Thymus (tissue), 11 donors: Measurements from ENCODE around the gene TUB. TPM values are rescaled to one million over a fixed set of nuclear protein-coding genes. Genes with fewer than 3 reads are reported as not detected.

Source experiments
- DNase-seq, 9 donors: peaks; one replicate each; pipeline ENCODE4 v3.0.0-alpha.2; 2013; ENCODE audit warnings: low spot score in 9 of 9, low read depth in 6 of 9, missing footprints in 1 of 9
- H3K27ac ChIP-seq, 2 donors: one replicate each; pipeline ENCODE4 v1.5.1; 2013; ENCODE audit warnings: control low read depth in 1 of 2, low read depth in 1 of 2, low read length in 1 of 2, mild to moderate bottlenecking in 1 of 2, moderate library complexity in 1 of 2
- H3K27me3 ChIP-seq, 2 donors: one replicate each; pipeline ENCODE4 v1.5.1; 2013; ENCODE audit warnings: low read length in 1 of 2; ENCODE audit not compliant: control insufficient read depth in 2 of 2, insufficient read depth in 1 of 2
- H3K36me3 ChIP-seq, 2 donors: one replicate each; pipeline ENCODE4 v1.5.1; 2013; ENCODE audit warnings: low read length in 1 of 2, mild to moderate bottlenecking in 1 of 2, moderate library complexity in 1 of 2; ENCODE audit not compliant: control insufficient read depth in 2 of 2, insufficient read depth in 2 of 2
- H3K4me1 ChIP-seq, 2 donors: one replicate each; pipeline ENCODE4 v1.5.1; 2013; ENCODE audit warnings: low read length in 2 of 2; ENCODE audit not compliant: control insufficient read depth in 2 of 2, insufficient read depth in 2 of 2
- H3K4me3 ChIP-seq, 2 donors: one replicate each; pipeline ENCODE4 v1.5.1; 2013; ENCODE audit warnings: low read length in 2 of 2, control low read depth in 1 of 2, mild to moderate bottlenecking in 1 of 2
- H3K9me3 ChIP-seq, 2 donors: one replicate each; pipeline ENCODE4 v1.5.1; 2013; ENCODE audit warnings: low read length in 1 of 2, mild to moderate bottlenecking in 1 of 2; ENCODE audit not compliant: control insufficient read depth in 2 of 2, insufficient read depth in 1 of 2
- WGBS: extraction: QIAGEN DNeasy Blood & Tissue Kit; methylation state at CpG from one replicate; pipeline ENCODE4 v1.1.7; 2013; 5-methylcytosine and 5-hydroxymethylcytosine counted together
- polyA plus RNA-seq: library from polyadenylated mRNA; stranded (reverse); fragments of 200-250 nt; gene quantifications from one replicate; pipeline ENCODE4 v1.2.3, GENCODE V29; 2013
- total RNA-seq: library from RNA; stranded (reverse); fragments of 120-200 nt; gene quantifications from one replicate; pipeline ENCODE4 v1.2.4, GENCODE V29; 2013
- donor health status: healthy.

The TUB gene
- total and polyA plus RNA-seq, 2 donors: 0.80 to 2.5 TPM

DNA sequence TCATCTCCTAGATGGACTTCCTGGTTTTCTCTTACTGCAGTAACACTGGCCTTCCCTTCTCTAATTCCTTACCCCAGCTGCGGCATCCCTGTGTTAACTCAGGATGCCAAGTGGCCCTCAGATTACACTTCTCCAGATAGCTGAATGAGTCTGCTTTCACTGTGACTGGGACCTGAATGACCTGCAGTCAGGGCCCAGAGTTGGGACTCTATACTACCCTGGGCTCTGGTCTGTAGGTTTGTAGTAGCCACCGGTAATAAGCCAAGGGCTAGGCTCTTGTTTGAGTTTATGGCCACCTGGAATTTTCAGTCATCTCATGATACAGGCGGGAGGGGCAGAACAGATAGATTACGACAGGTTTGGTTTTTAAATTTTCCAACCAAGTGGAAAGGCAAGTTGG lies 24.1 kb downstream of the TUB start:
- Histone ChIP-seq H3K27me3 (no peaks in the 10 kb centered on the region), H3K27ac (no peak overlapping the region), H3K4me1 (no peaks in the 10 kb centered on the region), H3K4me3 (no peak overlapping the region), H3K36me3 (no peaks in the 10 kb centered on the region), H3K9me3 (no peaks in the 10 kb centered on the region)
- DNase-seq: no peak
- 83% methylated on average over 4 of the region's 4 CpGs for WGBS

DNA sequence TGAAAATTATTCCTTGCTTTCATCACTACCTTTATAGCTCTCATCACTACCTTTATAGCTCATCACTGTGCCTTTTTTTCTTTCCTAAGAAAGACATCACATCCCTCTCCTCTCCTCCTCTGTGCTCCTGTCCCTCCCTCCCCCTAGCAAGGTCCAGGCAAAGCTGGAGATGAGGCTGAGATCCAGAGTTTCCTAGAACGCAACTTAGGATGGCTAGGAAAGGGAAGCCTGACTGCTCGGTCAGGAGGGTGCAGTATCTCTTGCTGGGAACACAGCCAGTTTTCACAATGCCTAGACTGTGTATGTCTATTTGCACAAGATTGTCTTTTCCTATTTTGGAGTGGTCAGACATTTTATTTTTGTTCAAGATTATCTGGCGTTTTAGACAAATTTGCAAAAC lies 24.7 kb downstream of the TUB start:
- Histone ChIP-seq H3K36me3 (no peaks in the 10 kb centered on the region), H3K4me1 (no peaks in the 10 kb centered on the region), H3K4me3 (no peak overlapping the region), H3K27me3 (no peaks in the 10 kb centered on the region), H3K27ac (no peak overlapping the region), H3K9me3 (no peaks in the 10 kb centered on the region)
- DNase-seq: no peak
- 95% methylated on average over 3 of the region's 3 CpGs for WGBS

DNA sequence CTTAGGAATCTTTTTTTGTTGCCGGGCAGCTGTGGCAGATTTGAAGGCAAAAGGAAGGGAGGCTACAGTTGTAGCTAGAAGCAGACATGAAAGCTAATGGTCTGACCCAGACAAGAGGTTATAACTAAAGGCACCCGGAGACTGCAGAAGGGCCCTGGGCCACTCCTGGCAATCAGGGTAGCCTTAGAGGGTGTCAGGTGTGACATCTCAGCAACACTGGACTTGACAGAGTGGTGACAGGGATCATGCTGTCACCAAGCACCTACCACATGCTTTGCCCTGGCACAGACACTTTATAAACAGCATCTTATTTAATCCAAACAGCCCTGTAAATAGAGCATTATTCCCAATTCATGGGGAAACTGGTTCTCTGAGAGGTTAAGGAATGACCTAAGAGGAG lies 25.7 kb downstream of the TUB start:
- Histone ChIP-seq H3K9me3 (no peaks in the 10 kb centered on the region), H3K4me1 (no peaks in the 10 kb centered on the region), H3K36me3 (no peaks in the 10 kb centered on the region), H3K27me3 (no peaks in the 10 kb centered on the region), H3K27ac (no peak overlapping the region), H3K4me3 (no peak overlapping the region)
- WGBS: 94% methylated on average over 2 of the region's 2 CpGs
- DNase-seq: no peak

DNA sequence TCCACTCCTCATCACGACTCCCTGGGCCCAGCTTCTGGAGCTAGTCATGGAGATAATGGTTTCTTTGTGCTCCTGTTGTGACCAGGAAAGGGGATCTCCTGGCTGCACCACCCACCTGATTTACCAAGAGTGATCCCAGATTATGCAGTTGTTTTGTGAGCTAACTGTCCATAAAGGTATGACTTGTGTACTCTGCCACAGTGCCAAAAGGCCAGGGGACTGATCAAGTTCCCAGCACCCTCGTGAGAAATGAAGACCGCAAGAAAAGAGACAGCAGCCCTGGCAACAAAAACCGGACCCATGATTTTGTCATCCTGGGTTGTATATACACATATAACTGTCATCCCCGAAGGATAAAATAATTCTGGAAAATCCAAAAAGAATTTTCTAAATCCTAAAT lies 26.6 kb downstream of the TUB start:
- Histone ChIP-seq H3K27ac (no peak overlapping the region), H3K4me1 (no peaks in the 10 kb centered on the region), H3K27me3 (no peaks in the 10 kb centered on the region), H3K9me3 (no peaks in the 10 kb centered on the region), H3K4me3 (no peak overlapping the region), H3K36me3 (no peaks in the 10 kb centered on the region)
- 96% methylated on average over 5 of the region's 5 CpGs for WGBS
- no peak for DNase-seq

DNA sequence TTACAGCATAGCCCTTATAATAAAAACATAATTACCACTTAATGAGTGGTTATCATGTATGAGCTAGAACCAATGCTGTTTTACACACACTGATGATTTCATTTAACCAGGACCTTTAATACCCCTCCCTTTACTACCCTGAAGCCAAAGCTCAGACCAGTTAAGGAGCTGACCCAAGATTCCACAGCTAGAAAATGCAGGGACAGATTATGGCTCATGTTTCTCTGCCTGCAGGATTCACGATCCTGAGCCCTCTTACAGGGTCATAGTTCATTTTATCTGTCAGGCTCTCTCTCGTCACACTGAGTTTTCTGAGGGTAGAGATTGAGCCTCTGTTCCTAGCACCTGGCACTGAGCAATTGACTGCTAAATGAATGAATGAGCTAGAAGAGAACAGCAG lies 27.4 kb downstream of the TUB start:
- DNase-seq: no peak
- Histone ChIP-seq H3K9me3 (no peaks in the 10 kb centered on the region), H3K36me3 (no peaks in the 10 kb centered on the region), H3K4me3 (no peak overlapping the region), H3K4me1 (no peaks in the 10 kb centered on the region), H3K27me3 (no peaks in the 10 kb centered on the region), H3K27ac (no peak overlapping the region)
- WGBS: 93% methylated on average over 2 of the region's 2 CpGs

DNA sequence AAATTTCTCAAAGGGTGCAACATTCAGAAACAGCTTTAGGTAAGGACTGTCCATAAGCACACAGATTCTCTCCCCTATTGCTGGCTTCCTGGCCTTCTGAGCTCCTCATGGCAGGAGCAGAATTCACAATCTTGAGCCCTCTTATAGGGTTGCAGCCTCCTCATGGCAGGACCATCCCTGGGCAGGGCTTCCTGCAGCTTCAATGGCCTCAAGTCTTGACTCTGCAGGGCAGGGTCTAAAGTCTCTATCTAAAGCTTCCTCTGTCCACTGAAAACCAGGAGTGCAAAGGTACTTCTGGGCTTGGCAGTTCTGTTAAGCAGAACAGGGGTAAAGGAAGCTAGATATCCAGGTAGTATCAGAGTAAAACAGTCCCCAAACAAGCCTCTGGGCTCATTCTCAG lies 28.7 kb downstream of the TUB start:
- no peak for DNase-seq
- no peaks in the 10 kb centered on the region for H3K4me1 ChIP-seq
- H3K27ac ChIP-seq: no peak overlapping the region
- H3K27me3 ChIP-seq: no peaks in the 10 kb centered on the region
- no peaks in the 10 kb centered on the region for H3K36me3 ChIP-seq
- no peak overlapping the region for H3K4me3 ChIP-seq
- peaks cover 1 to 8% of the 10 kb centered on the region in 2 donors for H3K9me3 ChIP-seq

DNA sequence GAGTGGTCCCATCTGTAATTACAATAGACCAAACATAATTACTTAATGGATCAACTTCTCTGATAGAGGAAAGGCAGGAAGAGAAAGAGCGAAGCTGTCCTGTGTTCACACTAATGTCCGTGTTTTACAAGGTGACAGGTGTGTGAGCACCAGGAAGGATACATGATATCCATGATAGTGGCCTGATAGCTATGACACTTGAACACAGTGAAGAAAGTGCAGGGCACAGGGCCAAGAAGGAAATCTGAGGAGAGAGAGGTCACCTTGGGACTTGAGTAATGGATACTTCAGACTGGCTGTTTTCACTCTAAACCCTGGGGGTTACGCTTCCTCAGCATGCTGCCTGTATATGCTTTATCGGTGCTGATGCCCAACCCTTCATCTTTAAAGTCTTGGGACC lies 29.4 kb downstream of the TUB start:
- Histone ChIP-seq H3K27ac (no peak overlapping the region), H3K27me3 (no peaks in the 10 kb centered on the region), H3K9me3 (peaks cover 1 to 8% of the 10 kb centered on the region in 2 donors), H3K4me1 (no peaks in the 10 kb centered on the region), H3K36me3 (no peaks in the 10 kb centered on the region), H3K4me3 (no peak overlapping the region)
- DNase-seq: no peak
- 94% methylated on average over 4 of the region's 4 CpGs for WGBS

DNA sequence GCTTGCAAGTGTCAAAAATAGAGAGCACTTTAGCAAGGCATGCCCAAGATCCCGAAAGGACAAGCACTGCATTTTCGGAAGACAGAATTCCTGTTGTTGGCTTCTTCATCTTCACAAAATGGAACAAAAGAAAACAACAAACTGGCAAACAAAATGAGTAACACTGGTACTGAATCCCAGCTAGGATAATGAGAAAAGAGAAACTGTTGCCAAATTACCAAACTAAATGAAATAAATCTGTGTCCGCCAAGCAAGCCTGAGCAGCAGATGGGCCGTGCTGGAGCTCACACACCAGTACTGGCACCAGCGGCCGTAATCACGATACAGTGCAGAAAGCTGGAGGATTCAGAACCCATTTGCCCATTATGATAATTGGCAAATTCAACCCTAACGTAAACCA lies 30.6 kb downstream of the TUB start:
- DNase-seq: no peak
- Histone ChIP-seq H3K4me3 (no peak overlapping the region), H3K4me1 (no peaks in the 10 kb centered on the region), H3K27ac (no peak overlapping the region), H3K9me3 (peaks cover 1 to 8% of the 10 kb centered on the region in 2 donors), H3K27me3 (no peaks in the 10 kb centered on the region), H3K36me3 (no peaks in the 10 kb centered on the region)
- WGBS: 96% methylated on average over 8 of the region's 8 CpGs

DNA sequence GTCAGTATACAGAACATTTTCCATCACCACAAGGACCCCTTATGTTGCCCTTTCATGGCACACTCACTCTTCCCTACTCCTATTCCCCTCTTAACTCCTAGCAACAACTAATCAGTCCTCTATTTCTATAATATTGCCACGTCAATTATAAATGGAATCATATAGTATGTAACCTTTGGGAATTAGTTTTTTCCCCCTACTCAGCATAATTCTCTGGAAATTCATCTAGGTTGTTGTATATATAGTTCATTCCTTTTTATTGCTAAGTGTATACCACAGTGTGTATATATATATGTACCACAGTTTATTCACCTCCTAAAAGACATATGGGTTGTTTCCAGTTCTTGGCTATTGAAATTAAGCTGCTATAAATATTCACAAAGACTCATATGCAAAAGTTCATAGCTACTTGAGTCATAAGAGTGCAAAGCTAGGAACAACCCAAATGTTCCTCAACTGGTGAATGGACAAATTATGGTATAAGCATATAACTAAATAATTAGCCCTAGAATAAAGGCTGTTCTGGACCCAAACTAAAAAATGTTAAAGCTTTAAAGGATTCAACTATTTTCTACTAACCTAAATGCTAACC lies 41.3 kb downstream of the TUB start:
- H3K9me3 ChIP-seq: no peaks in the 10 kb centered on the region
- WGBS: 94% methylated on average over 1 of the region's 1 CpG
- DNase-seq: no peak
- H3K4me3 ChIP-seq: no peak overlapping the region
- no peaks in the 10 kb centered on the region for H3K27me3 ChIP-seq
- H3K27ac ChIP-seq: no peak overlapping the region
- H3K4me1 ChIP-seq: no peaks in the 10 kb centered on the region
- no peaks in the 10 kb centered on the region for H3K36me3 ChIP-seq
